Measurements from ENCODE around the gene DARS1. TPM values are rescaled to one million over a fixed set of nuclear protein-coding genes. Genes with fewer than 3 reads are reported as not detected.

Gene DARS1
- 10 to 100 TPM; 29.6 to 71.1 (median 40.3) TPM for total RNA-seq
- long read RNA-seq, donor 1, transcript DARS-201 (16 exons, 2,361 nt): major isoform, 140 of 148 reads
- long read RNA-seq, donor 1, partial matches to known transcripts: 4 of 148 reads
- long read RNA-seq, donor 1, other reads (novel, unspliced or antisense): 4 of 148 reads
- long read RNA-seq, donor 2, transcript DARS-201 (16 exons, 2,361 nt): major isoform, 54 of 63 reads
- long read RNA-seq, donor 2, partial matches to known transcripts: 1 of 63 reads
- long read RNA-seq, donor 2, other reads (novel, unspliced or antisense): 7 of 63 reads

- ATAC-seq (peak; percentile 98), DNase-seq (peak; percentile 95 to 96 (median 95))
- Histone ChIP-seq H3K4me3 (peak within 1 kb of the TSS; percentile 96), H3K4me1 (ENCODE audit: low read depth) (peaks cover 9% of the 10 kb centered on the region), H3K9me3 (no peaks in the 10 kb centered on the region), H3K36me3 (ENCODE audit: low read depth) (no peaks in the 10 kb centered on the region)
- intact Hi-C loops (cut with DNase I, micrococcal nuclease): no loop called here
- TF ChIP-seq CTCF (IDR thresholded peaks at IDR 0.05): no peak
Measured at GRCh38 chr2:135985018-135985825, at the start of gene DARS1. TSS of gene DARS1 (minus strand) at chr2:135985626. CDS start at chr2:135985468, 158 bp downstream.

- Histone ChIP-seq H3K36me3 (ENCODE audit: low read depth) (no peaks in the 10 kb centered on the region), H3K9me3 (no peaks in the 10 kb centered on the region), H3K4me3 (no peak overlapping the region), H3K4me1 (ENCODE audit: low read depth) (no peaks in the 10 kb centered on the region)
- DNase-seq (no peak), ATAC-seq (no peak)
- intact Hi-C loops (cut with DNase I, micrococcal nuclease): no loop called here
- TF ChIP-seq CTCF (IDR thresholded peaks at IDR 0.05): no peak
Measured at GRCh38 chr2:136034629-136035028, 49.2 kb upstream of the DARS1 start.

GRCh38 chr2:136032817-136033535 is 47.5 kb upstream of the DARS1 start:
- H3K36me3 ChIP-seq (ENCODE audit: low read depth): no peaks in the 10 kb centered on the region
- no peaks in the 10 kb centered on the region for H3K9me3 ChIP-seq
- DNase-seq (no peak), ATAC-seq (no peak)
- no peak overlapping the region for H3K4me3 ChIP-seq
- no peak for TF ChIP-seq CTCF (IDR thresholded peaks at IDR 0.05)
- intact Hi-C loops (cut with DNase I, micrococcal nuclease): no loop called here
- H3K4me1 ChIP-seq (ENCODE audit: low read depth): no peaks in the 10 kb centered on the region

GRCh38 chr2:136032192-136032591 is 46.8 kb upstream of the DARS1 start:
- no peaks in the 10 kb centered on the region for H3K36me3 ChIP-seq (ENCODE audit: low read depth)
- H3K4me3 ChIP-seq: no peak overlapping the region
- intact Hi-C loops (cut with DNase I, micrococcal nuclease): no loop called here
- no peaks in the 10 kb centered on the region for H3K9me3 ChIP-seq
- no peak for TF ChIP-seq CTCF (IDR thresholded peaks at IDR 0.05)
- DNase-seq: no peak
- ATAC-seq: no peak
- H3K4me1 ChIP-seq (ENCODE audit: low read depth): no peaks in the 10 kb centered on the region

- H3K4me1 ChIP-seq (ENCODE audit: low read depth): no peaks in the 10 kb centered on the region
- DNase-seq (no peak), ATAC-seq (no peak)
- intact Hi-C loops (cut with DNase I, micrococcal nuclease): no loop called here
- no peaks in the 10 kb centered on the region for H3K36me3 ChIP-seq (ENCODE audit: low read depth)
- TF ChIP-seq CTCF (IDR thresholded peaks at IDR 0.05): no peak
- no peaks in the 10 kb centered on the region for H3K9me3 ChIP-seq
- no peak overlapping the region for H3K4me3 ChIP-seq
Measured at GRCh38 chr2:136031711-136032110, 46.3 kb upstream of the DARS1 start.
